IMR-90 (cell line): Measurements from ENCODE around the gene RAI1. TPM values are rescaled to one million over a fixed set of nuclear protein-coding genes. Genes with fewer than 3 reads are reported as not detected.

Source experiments
- ATAC-seq: fragments of 200-7000 bp; cut with Tn5 transposase; 2 replicates; pipeline ENCODE4 v1.9.1; 2020; ENCODE audit warnings: low read depth, mild to moderate bottlenecking, moderate library complexity
- BruUV-seq: library from RNA; stranded (reverse); fragments of 400-500 nt; replicated peaks from 2 replicates; lab custom pipeline; 2021; lab: Mats Ljungman, UMichigan
- CTCF ChIA-PET: fragments of 300-600 bp; formaldehyde crosslinking; extraction: SDS; loops from one replicate; lab custom pipeline; 2021; ENCODE audit warnings: antibody characterized with exemption; lab: Yijun Ruan, JAX
- POLR2A ChIA-PET: fragments of 300-600 bp; sonication (Branson Sonifier 250); formaldehyde crosslinking; loops from one replicate; lab custom pipeline; 2022; ENCODE audit warnings: antibody characterized with exemption; ENCODE audit not compliant: unreplicated experiment; lab: Charles Lee
- DNase-seq: peaks from one replicate; pipeline ENCODE4 v3.0.0; 2013
- H2AFZ ChIP-seq: replicated peaks from 2 replicates; pipeline ENCODE3; 2013; ENCODE audit warnings: low read length, mild to moderate bottlenecking; ENCODE audit not compliant: poor library complexity
- H2AK5ac ChIP-seq: 2 replicates; pipeline ENCODE4 v1.6.1; 2013; ENCODE audit warnings: low read depth, low read length, inconsistent platforms
- H2AK9ac ChIP-seq: replicated peaks from 2 replicates; pipeline ENCODE3; 2013; ENCODE audit warnings: mild to moderate bottlenecking, low read depth, low read length, moderate library complexity; ENCODE audit not compliant: poor library complexity
- H2BK120ac ChIP-seq: 2 replicates; pipeline ENCODE4 v1.6.1; 2013; ENCODE audit warnings: low read depth, low read length, inconsistent platforms
- H2BK15ac ChIP-seq: 3 replicates; pipeline ENCODE4 v1.6.1; 2013; ENCODE audit warnings: low read depth, low read length, inconsistent platforms
- H2BK20ac ChIP-seq: 2 replicates; pipeline ENCODE4 v1.6.1; 2013; ENCODE audit warnings: low read depth, mild to moderate bottlenecking, inconsistent platforms, low read length, moderate library complexity
- H2BK5ac ChIP-seq: 2 replicates; pipeline ENCODE4 v1.6.1; 2013; ENCODE audit warnings: mild to moderate bottlenecking, low read depth, low read length, inconsistent platforms; ENCODE audit not compliant: poor library complexity, severe bottlenecking
- H3K14ac ChIP-seq: replicated peaks from 2 replicates; pipeline ENCODE4 v1.6.1; 2013; ENCODE audit warnings: low read depth, low read length, inconsistent platforms
- H3K18ac ChIP-seq: 2 replicates; pipeline ENCODE4 v1.6.1; 2013; ENCODE audit warnings: low read depth, low read length, control low read depth
- H3K23ac ChIP-seq: 2 replicates; pipeline ENCODE4 v1.6.1; 2013; ENCODE audit warnings: low read depth, low read length, inconsistent platforms
- H3K27ac ChIP-seq: 2 replicates; pipeline ENCODE4 v1.5.1; 2013; ENCODE audit warnings: mild to moderate bottlenecking, control low read depth, low read length; ENCODE audit not compliant: insufficient read depth
- H3K27me3 ChIP-seq: 2 replicates; pipeline ENCODE4 v1.6.1; 2013; ENCODE audit warnings: low read length; ENCODE audit not compliant: control insufficient read depth, insufficient read depth
- H3K36me3 ChIP-seq: 2 replicates; pipeline ENCODE4 v1.6.1; 2013; ENCODE audit warnings: low read length, mixed read lengths; ENCODE audit not compliant: control insufficient read depth, insufficient read depth
- H3K4ac ChIP-seq: 2 replicates; pipeline ENCODE4 v1.6.1; 2013; ENCODE audit warnings: low read depth, low read length, inconsistent platforms
- H3K4me1 ChIP-seq: 2 replicates; pipeline ENCODE4 v1.6.1; 2013; ENCODE audit warnings: low read length, mixed read lengths; ENCODE audit not compliant: control insufficient read depth, insufficient read depth
- H3K4me2 ChIP-seq: 2 replicates; pipeline ENCODE4 v1.6.1; 2013; ENCODE audit warnings: low read depth, mild to moderate bottlenecking, control low read depth, low read length, moderate library complexity
- H3K4me3 ChIP-seq: 2 replicates; pipeline ENCODE4 v1.5.1; 2013; ENCODE audit warnings: low read depth, mild to moderate bottlenecking, control low read depth, low read length, moderate library complexity; ENCODE audit not compliant: insufficient read depth
- H3K56ac ChIP-seq: 2 replicates; pipeline ENCODE4 v1.6.1; 2013; ENCODE audit warnings: low read length, inconsistent platforms; ENCODE audit not compliant: insufficient read depth; ENCODE audit errors: extremely low read depth
- H3K79me1 ChIP-seq, 2 experiments: 2 replicates each; pipeline ENCODE4 v1.6.1; 2013; ENCODE audit warnings: low read length in 2 of 2, inconsistent platforms in 1 of 2, low read depth in 1 of 2
- H3K9ac ChIP-seq: 2 replicates; pipeline ENCODE4 v1.6.1; 2013; ENCODE audit warnings: low read depth, low read length, control low read depth
- H3K9me1 ChIP-seq: 2 replicates; pipeline ENCODE4 v1.6.1; 2013; ENCODE audit warnings: low read length, inconsistent platforms; ENCODE audit not compliant: insufficient read depth
- H3K9me3 ChIP-seq: 2 replicates; pipeline ENCODE4 v1.6.1; 2013; ENCODE audit warnings: low read length; ENCODE audit not compliant: control insufficient read depth, insufficient read depth
- H4K20me1 ChIP-seq: 2 replicates; pipeline ENCODE4 v1.6.1; 2013; ENCODE audit warnings: low read length, inconsistent platforms; ENCODE audit not compliant: insufficient read depth
- H4K5ac ChIP-seq: 2 replicates; pipeline ENCODE4 v1.6.1; 2013; ENCODE audit warnings: mild to moderate bottlenecking, low read depth, low read length, control low read depth
- H4K8ac ChIP-seq, 2 experiments: 2 replicates each; pipeline ENCODE4 v1.6.1; 2013; ENCODE audit warnings: low read depth in 2 of 2, low read length in 2 of 2, control low read depth in 1 of 2, inconsistent platforms in 1 of 2
- H4K91ac ChIP-seq: 2 replicates; pipeline ENCODE4 v1.6.1; 2013; ENCODE audit warnings: low read depth, low read length, inconsistent platforms; ENCODE audit not compliant: insufficient read depth
- BHLHE40 ChIP-seq: fragments of 150-350 bp; IDR thresholded peaks from 2 replicates; pipeline ENCODE4 v1.6.1; 2016; ENCODE audit warnings: mild to moderate bottlenecking, low read depth, low read length
- CHD1 ChIP-seq: IDR thresholded peaks from 2 replicates; pipeline ENCODE4 v1.6.1; 2012; ENCODE audit warnings: low read depth, low read length, improper control_type of control experiment
- WGBS, 2 experiments: methylation state at CpG; one replicate each; pipeline versions ENCODE4 v1.1.5 to v1.1.7; 2013; ENCODE audit warnings: missing lambda C conversion rate in 2 of 2; ENCODE audit not compliant: insufficient read length in 1 of 2; ENCODE audit errors: extremely low coverage in 2 of 2; 5-methylcytosine and 5-hydroxymethylcytosine counted together
- dilution Hi-C: fragments of 300-500 bp; cut with HindIII; formaldehyde crosslinking; loops from one replicate; pipeline ENCODE4 v1.14.3; 2018; ENCODE audit warnings: low sequenced_read_pairs; ENCODE audit not compliant: unreplicated experiment
- in situ Hi-C: fragments of 300-500 bp; cut with MboI; formaldehyde crosslinking; loops from 3 replicates; pipeline ENCODE4 v1.14.3; 2019; ENCODE audit warnings: low sequenced_read_pairs, inconsistent platforms, mixed read lengths
- intact Hi-C: fragments of 100-400 bp; cut with micrococcal nuclease; formaldehyde crosslinking; loops from 2 replicates; pipeline ENCODE4 v1.10.0; 2022
- polyA plus RNA-seq, 3 experiments: library from polyadenylated mRNA; depleted of rRNA; stranded (reverse); fragments of >200 nt; gene quantifications; 2 replicates each; pipeline ENCODE4 v1.2.3, GENCODE V29; 2012; ENCODE audit warnings: low replicate concordance in 1 of 3
- total RNA-seq: library from RNA; depleted of rRNA; stranded (reverse); fragments of >200 nt; gene quantifications from 2 replicates; pipeline ENCODE4 v1.2.3, GENCODE V29; 2012
- TF ChIP-seq, protein P1 (sequence below): fragments of 150-350 bp; IDR thresholded peaks from 2 replicates; pipeline ENCODE4 v1.6.1; 2017; ENCODE audit warnings: mild to moderate bottlenecking, antibody characterized with exemption, low read length, low read depth

The RAI1 gene
- total and polyA plus RNA-seq, 2 of the 4 experiments (the other 2 are of a cell fraction) = 1.8 to 10.5 TPM

GRCh38 chr17:17738901-17739300 is 57.6 kb downstream of the RAI1 start:
- WGBS, 2 experiments = no CpG with 5 or more reads among the region's 8 CpGs
- H3K27ac ChIP-seq = peak overlapping the region; percentile 55; the same call in 1 of the 2 replicates

More at GRCh38 chr17:17738901-17739300, 57.6 kb downstream of the RAI1 start:
- CTCF ChIA-PET = no interaction called here
- H2BK120ac ChIP-seq = peak overlapping the region; percentile 69; the same call in 1 of the 2 replicates
- no peak overlapping the region for H3K18ac ChIP-seq
- H3K4ac ChIP-seq = peak overlapping the region; percentile 76; the same call in 1 of the 2 replicates
- H3K56ac ChIP-seq = no peak overlapping the region
- H3K9me1 ChIP-seq = peaks cover 58% of the 10 kb centered on the region
- H4K20me1 ChIP-seq = peaks cover 91% of the 10 kb centered on the region
- H4K8ac ChIP-seq = peak overlapping the region in 1 of 2 experiments; percentile 32; a peak in 2 of 4 replicates
- H3K14ac ChIP-seq = peak overlapping the region; percentile 66
- 0 out of 2 replicates have a peak overlapping the region, but pooled peaks have one; percentile 21 for H4K91ac ChIP-seq
- H3K4me1 ChIP-seq = peaks cover 43% of the 10 kb centered on the region
- no peak overlapping the region for H2AFZ ChIP-seq
- BruUV-seq = no TSS peak
- H2AK9ac ChIP-seq = peak overlapping the region; percentile 98
- no peak overlapping the region for H2BK20ac ChIP-seq
- peaks cover 3% of the 10 kb centered on the region; the same call in 1 of the 2 replicates for H3K36me3 ChIP-seq
- intact Hi-C loops = loop anchor here (5.0 kb wide), 1 partner anchor 57 kb away; the partner anchor contains the start of gene RAI1
- POLR2A ChIA-PET = no interaction called here
- no peak overlapping the region for H3K4me3 ChIP-seq
- no peaks in the 10 kb centered on the region for H3K9me3 ChIP-seq
- H3K79me1 ChIP-seq = peaks cover 47 to 95% of the 10 kb centered on the region in 2 experiments
- TF ChIP-seq, protein P1, sequence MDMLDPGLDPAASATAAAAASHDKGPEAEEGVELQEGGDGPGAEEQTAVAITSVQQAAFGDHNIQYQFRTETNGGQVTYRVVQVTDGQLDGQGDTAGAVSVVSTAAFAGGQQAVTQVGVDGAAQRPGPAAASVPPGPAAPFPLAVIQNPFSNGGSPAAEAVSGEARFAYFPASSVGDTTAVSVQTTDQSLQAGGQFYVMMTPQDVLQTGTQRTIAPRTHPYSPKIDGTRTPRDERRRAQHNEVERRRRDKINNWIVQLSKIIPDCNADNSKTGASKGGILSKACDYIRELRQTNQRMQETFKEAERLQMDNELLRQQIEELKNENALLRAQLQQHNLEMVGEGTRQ = peak; percentile 39; the same call in 1 of the 2 replicates
- no peak for TF ChIP-seq CHD1
- TF ChIP-seq BHLHE40 = 0 out of 2 replicates have a peak, but pooled peaks have one; percentile 21
- dilution Hi-C loops = no loop called here
- no peak overlapping the region for H3K4me2 ChIP-seq
- H3K27me3 ChIP-seq = no peaks in the 10 kb centered on the region
- DNase-seq = no peak
- H2BK5ac ChIP-seq = peak overlapping the region; percentile 7
- H3K9ac ChIP-seq = 0 out of 2 replicates have a peak overlapping the region, but pooled peaks have one; percentile 5
- no peak overlapping the region; the same call in 1 of the 2 replicates for H4K5ac ChIP-seq
- no peak for ATAC-seq
- no peak overlapping the region for H2BK15ac ChIP-seq
- in situ Hi-C loops = no loop called here
- H3K23ac ChIP-seq = no peak overlapping the region; the same call in 1 of the 2 replicates
- H2AK5ac ChIP-seq = peak overlapping the region; percentile 94
